Tibial nerve (tissue), 4 donors: Measurements from ENCODE around the gene CELF6. TPM values are rescaled to one million over a fixed set of nuclear protein-coding genes. Genes with fewer than 3 reads are reported as not detected.
A peak's percentile ranks its signal among the peaks of the same experiment; 100 is the strongest.

Source experiments
- DNase-seq, 2 donors: peaks; one replicate each; pipeline ENCODE4 v3.0.0-alpha.2; 2019; ENCODE audit warnings: low spot score in 2 of 2
- H3K27ac ChIP-seq, 4 donors: fragments of 200-600 bp; sonication (generic) in 3 of 4; one replicate each; pipeline ENCODE4 v1.5.1; 2017 to 2019; ENCODE audit warnings: mild to moderate bottlenecking in 1 of 4
- H3K27me3 ChIP-seq, 2 donors: fragments of 200-600 bp; sonication (generic) in 1 of 2; one replicate each; pipeline versions ENCODE4 v1.5.1 to v1.6.0; 2017 to 2019
- H3K36me3 ChIP-seq, 3 donors: fragments of 200-600 bp; sonication (generic); one replicate each; pipeline ENCODE4 v1.5.1; 2018 to 2019
- H3K4me1 ChIP-seq, 4 donors: fragments of 200-600 bp; sonication (generic) in 3 of 4; one replicate each; pipeline ENCODE4 v1.5.1; 2017 to 2019
- H3K4me3 ChIP-seq, 4 donors: fragments of 200-600 bp; sonication (generic) in 3 of 4; one replicate each; pipeline ENCODE4 v1.5.1; 2017 to 2019; ENCODE audit warnings: mild to moderate bottlenecking in 1 of 4, moderate library complexity in 1 of 4
- H3K9me3 ChIP-seq, 4 donors: fragments of 200-600 bp; sonication (generic) in 3 of 4; one replicate each; pipeline ENCODE4 v1.5.1; 2017 to 2019
- CTCF ChIP-seq, 5 experiments: fragments of 200-600 bp in 3 of 5; fragments of 450-650 bp in 2 of 5; sonication (generic) in 3 of 5; IDR thresholded peaks; one replicate each; pipeline ENCODE4 v1.5.1; 2016 to 2019; ENCODE audit warnings: antibody characterized with exemption in 5 of 5, mild to moderate bottlenecking in 3 of 5, moderate library complexity in 2 of 5
- EP300 ChIP-seq, 2 donors: sonication (generic); formaldehyde crosslinking; IDR thresholded peaks; one replicate each; pipeline ENCODE4 v1.6.1; 2017; ENCODE audit warnings: antibody characterized with exemption in 2 of 2, mild to moderate bottlenecking in 1 of 2
- POLR2A ChIP-seq, 2 donors: fragments of 450-650 bp; IDR thresholded peaks; one replicate each; pipeline ENCODE4 v1.6.1; 2017; ENCODE audit warnings: antibody characterized with exemption in 2 of 2, mild to moderate bottlenecking in 2 of 2, moderate library complexity in 2 of 2
- WGBS, 2 donors: methylation state at CpG; one replicate each; pipeline ENCODE4 v1.1.5; 2018; 5-methylcytosine and 5-hydroxymethylcytosine counted together
- total RNA-seq, 4 donors: library from RNA; depleted of rRNA; stranded (reverse); fragments of >200 nt; gene quantifications; one replicate each; pipeline ENCODE4 v1.1.0, GENCODE V29; 2016

CELF6 gene
- total RNA-seq, 4 donors from 2014 or later = 6.0 to 10.4 (median 7.4) TPM

- peak in 1 of 2 donors; percentile 41 for DNase-seq
- Histone ChIP-seq H3K36me3 (peaks cover 0 to 50% (median 0%) of the 10 kb centered on the region in 3 donors), H3K27ac (peak overlapping the region in 2 of 4 donors; percentile 13 to 23), H3K4me3 (no peak overlapping the region), H3K9me3 (no peaks in the 10 kb centered on the region), H3K27me3 (no peaks in the 10 kb centered on the region), H3K4me1 (peaks cover 0 to 3% (median 0%) of the 10 kb centered on the region in 4 donors)
- TF ChIP-seq EP300 (IDR thresholded peaks at IDR 0.05) (peak in 1 of 2 donors; percentile 82), CTCF (IDR thresholded peaks at IDR 0.05) (no peak), POLR2A (IDR thresholded peaks at IDR 0.05) (no peak)
- 70 to 78% methylated on average over 9 of the region's 9 CpGs for WGBS, 2 donors
Observed at GRCh38 chr15:72338617-72339321, 18.8 kb upstream of the CELF6 start.

- no peak for TF ChIP-seq EP300 (IDR thresholded peaks at IDR 0.05)
- TF ChIP-seq POLR2A (IDR thresholded peaks at IDR 0.05) = no peak
- TF ChIP-seq CTCF (IDR thresholded peaks at IDR 0.05) = no peak
- Histone ChIP-seq H3K27me3 (no peaks in the 10 kb centered on the region), H3K4me1 (peaks cover 0 to 3% (median 0%) of the 10 kb centered on the region in 4 donors), H3K27ac (peak overlapping the region in 1 of 4 donors; percentile 13), H3K36me3 (peaks cover 0 to 47% (median 0%) of the 10 kb centered on the region in 3 donors), H3K4me3 (no peak overlapping the region), H3K9me3 (no peaks in the 10 kb centered on the region)
- DNase-seq = no peak
- 96% methylated on average over 2 of the region's 2 CpGs for WGBS, 2 donors
Observed at GRCh38 chr15:72338148-72338547, 18.2 kb upstream of the CELF6 start.

- Histone ChIP-seq H3K27ac (no peak overlapping the region), H3K4me1 (peaks cover 0 to 3% (median 0%) of the 10 kb centered on the region in 4 donors), H3K36me3 (peaks cover 0 to 52% (median 0%) of the 10 kb centered on the region in 3 donors), H3K9me3 (no peaks in the 10 kb centered on the region), H3K4me3 (no peak overlapping the region), H3K27me3 (no peaks in the 10 kb centered on the region)
- WGBS, 2 donors = 91 to 92% methylated on average over 2 of the region's 2 CpGs
- no peak for DNase-seq
- no peak for TF ChIP-seq POLR2A (IDR thresholded peaks at IDR 0.05)
- no peak for TF ChIP-seq CTCF (IDR thresholded peaks at IDR 0.05)
- TF ChIP-seq EP300 (IDR thresholded peaks at IDR 0.05) = no peak
Observed at GRCh38 chr15:72334842-72335241, 14.9 kb upstream of the CELF6 start.

- 92 to 93% methylated on average over 3 of the region's 3 CpGs for WGBS, 2 donors
- Histone ChIP-seq H3K27me3 (no peaks in the 10 kb centered on the region), H3K36me3 (peaks cover 0 to 77% (median 0%) of the 10 kb centered on the region in 3 donors), H3K4me1 (no peaks in the 10 kb centered on the region), H3K9me3 (no peaks in the 10 kb centered on the region), H3K27ac (no peak overlapping the region), H3K4me3 (no peak overlapping the region)
- no peak for DNase-seq
- TF ChIP-seq EP300 (IDR thresholded peaks at IDR 0.05) = no peak
- no peak for TF ChIP-seq CTCF (IDR thresholded peaks at IDR 0.05)
- TF ChIP-seq POLR2A (IDR thresholded peaks at IDR 0.05) = no peak
Observed at GRCh38 chr15:72331021-72331420, 11.1 kb upstream of the CELF6 start.

- Histone ChIP-seq H3K36me3 (peaks cover 0 to 29% (median 0%) of the 10 kb centered on the region in 3 donors), H3K27ac (no peak overlapping the region), H3K4me3 (no peak overlapping the region), H3K4me1 (peaks cover 0 to 16% (median 14%) of the 10 kb centered on the region in 4 donors), H3K9me3 (peaks cover 0 to 5% (median 1%) of the 10 kb centered on the region in 4 donors), H3K27me3 (no peaks in the 10 kb centered on the region)
- no peak for DNase-seq
- 93 to 100% methylated on average over 1 of the region's 1 CpG for WGBS, 2 donors
- TF ChIP-seq CTCF (IDR thresholded peaks at IDR 0.05) (no peak), EP300 (IDR thresholded peaks at IDR 0.05) (no peak), POLR2A (IDR thresholded peaks at IDR 0.05) (no peak)
Observed at GRCh38 chr15:72323752-72324151, 3.8 kb upstream of the CELF6 start.
